ENCODE data around the gene TMEM108.

The TMEM108 gene

DNA sequence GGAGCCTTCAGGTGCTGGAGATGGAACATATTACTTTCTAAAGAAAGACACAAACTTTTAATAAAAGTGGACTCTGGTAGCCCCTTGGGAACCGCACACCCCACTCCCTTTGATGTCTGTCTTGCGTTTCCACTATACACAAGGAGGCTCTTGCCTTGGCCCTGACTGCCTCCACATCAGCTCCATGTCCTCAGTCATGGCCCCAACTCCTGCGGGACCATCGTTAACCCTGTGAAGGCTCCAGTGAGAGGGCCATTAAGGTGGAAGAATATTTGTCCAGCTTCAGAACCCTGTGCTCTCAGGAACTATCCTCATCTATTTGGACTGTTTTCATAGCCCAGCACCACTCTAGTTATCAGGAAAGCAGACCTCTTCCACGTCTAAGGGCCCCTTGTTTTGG lies 345.6 kb downstream of the TMEM108 start:
- DNase-seq (ENCODE audit: low read depth, low spot score): no peak

DNA sequence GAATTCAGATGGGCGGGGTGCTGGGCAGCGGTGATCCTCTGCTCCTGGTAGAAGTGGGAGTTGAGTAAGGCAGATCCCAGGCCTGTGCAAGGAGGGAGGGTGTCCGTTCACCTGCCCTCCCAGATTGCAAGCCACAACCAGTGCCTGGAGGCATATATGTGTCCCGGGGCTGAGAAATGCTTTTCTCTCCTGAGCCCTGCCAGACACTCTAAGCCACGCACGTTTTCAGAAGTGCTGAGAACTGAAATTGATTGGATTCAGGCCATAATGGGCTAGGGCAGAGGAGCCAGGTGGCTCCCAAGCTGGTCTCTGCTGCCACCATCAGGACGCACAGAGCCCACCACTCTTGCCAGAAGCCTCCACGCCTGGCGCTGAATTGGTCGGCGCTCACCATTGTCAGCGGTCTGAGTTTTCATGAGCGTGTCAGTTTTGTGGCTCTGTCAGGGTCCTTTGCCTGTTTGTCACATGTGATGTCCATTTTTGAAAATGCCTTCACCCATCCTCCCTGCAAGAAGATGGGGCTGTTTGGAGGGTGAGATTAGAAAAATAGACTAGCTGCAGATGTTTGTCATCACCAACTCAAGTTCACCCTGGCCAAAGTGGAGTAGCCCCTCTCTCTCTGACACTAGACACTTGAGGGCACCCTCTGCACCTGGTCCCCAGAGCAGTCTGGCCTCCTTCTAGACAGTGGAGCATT lies 346.3 kb downstream of the TMEM108 start:
- DNase-seq (ENCODE audit: low read depth, low spot score): no peak

DNA sequence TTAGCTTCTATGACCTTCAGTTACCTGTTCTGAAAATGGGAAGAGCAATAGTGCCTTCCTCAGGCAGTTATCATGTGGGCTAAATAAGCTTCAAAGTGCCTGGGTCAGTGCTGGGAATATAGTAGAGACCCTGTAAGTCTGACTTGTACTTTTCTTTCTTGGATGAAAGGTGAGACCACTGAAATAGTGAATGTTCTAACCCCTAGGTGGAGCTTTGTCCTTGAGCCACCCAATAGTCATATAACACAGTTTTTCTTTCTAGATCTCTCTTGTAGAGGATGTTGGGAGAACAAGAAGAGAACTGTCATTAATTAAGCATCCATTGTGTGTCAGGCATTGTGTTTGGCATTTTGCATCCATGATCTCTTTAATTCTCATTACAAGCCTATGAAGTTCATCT lies 348.7 kb downstream of the TMEM108 start:
- DNase-seq (ENCODE audit: low read depth, low spot score): no peak

DNA sequence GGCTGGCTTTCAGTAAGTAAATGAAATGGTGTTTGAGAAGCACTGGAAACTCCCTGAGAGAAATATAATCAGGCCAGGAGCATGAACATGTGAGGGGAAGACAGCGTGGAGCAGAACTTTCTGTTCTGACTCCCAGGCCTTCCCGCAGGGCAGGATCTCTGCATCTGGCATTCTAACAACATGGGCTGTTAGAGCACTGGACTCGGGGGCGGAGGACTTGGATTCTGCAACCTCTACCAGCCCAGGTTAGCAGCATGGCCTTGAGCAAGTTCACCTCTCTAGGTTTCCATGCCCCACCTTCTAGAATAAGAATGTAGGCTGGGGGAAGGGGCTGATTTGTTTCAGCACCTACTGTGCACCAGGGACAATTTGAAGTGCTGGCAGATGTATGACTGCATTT lies 349.1 kb downstream of the TMEM108 start:
- DNase-seq (ENCODE audit: low read depth, low spot score): no peak

DNA sequence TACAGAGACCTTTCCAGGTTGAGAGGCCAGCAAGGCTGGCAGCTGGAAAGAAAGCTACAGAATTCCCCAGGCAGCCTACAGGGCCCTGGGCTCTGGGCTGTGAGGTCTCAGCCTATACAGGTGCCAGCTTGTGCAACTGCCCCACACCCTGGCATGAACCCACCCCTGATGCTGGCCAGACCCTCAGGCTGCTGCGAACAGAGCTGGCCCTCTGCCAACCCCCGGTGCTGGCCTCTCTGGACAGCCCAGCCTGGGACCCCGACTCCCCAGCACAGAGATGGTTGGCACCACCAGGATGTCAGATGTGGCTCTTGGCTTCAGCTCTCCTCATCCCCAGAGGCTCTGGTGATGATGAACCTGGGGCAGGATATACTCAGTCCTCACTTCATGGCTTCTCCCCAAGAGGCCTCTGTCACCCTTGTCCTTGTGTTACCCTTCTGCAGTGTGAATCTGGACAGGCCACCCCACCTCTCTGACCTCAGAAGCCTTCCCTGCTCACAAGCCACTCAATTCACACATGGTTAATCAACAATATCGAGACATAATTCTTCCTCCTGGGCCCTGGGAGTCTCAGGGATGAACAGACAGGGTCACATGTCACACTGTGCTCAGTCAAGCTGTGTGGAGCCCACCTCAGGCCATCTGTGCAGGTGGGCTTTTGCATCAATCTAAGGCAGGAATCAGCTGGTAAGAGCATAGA lies 350.7 kb downstream of the TMEM108 start:
- DNase-seq (ENCODE audit: low read depth, low spot score): no peak

DNA sequence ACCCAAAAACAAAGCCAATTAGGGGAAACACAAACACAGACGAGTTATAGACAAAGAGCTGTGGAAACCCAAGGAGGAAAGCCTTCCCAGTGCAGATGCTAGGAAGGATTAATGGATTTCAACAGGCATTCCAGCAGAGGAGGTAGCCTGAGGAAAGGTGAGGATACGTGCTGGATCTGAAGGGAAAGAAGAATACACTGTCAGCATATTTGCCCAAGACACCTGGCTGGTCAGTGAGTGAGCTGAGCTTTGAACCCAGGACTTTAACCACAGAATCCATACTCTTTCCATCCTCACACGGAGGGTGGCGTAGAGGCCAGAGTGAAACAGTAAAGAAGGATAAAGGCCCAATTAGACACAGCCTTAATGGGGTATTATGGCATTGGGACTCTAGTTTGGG lies 352.5 kb downstream of the TMEM108 start:
- no peak for DNase-seq (ENCODE audit: low read depth, low spot score)

DNA sequence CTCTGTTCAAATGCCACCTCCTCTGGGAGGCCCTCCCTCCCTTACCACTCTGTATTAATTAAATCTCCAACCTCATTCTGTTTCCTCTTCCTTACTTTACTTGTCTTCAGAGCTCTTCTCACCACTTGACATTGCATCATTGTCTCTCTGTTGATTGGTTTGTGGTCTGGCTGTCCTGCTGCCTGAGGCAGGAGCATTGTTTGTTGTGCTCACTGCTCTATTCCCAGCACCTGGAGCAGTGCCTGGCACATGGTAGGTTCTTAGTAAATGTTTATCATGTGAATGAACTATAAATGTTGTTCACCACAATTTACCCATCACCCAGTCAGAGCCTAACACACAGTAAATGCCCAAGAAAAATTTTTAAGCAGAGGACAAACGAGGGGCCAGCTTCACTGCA lies 355.0 kb downstream of the TMEM108 start:
- DNase-seq (ENCODE audit: low read depth, low spot score): no peak

DNA sequence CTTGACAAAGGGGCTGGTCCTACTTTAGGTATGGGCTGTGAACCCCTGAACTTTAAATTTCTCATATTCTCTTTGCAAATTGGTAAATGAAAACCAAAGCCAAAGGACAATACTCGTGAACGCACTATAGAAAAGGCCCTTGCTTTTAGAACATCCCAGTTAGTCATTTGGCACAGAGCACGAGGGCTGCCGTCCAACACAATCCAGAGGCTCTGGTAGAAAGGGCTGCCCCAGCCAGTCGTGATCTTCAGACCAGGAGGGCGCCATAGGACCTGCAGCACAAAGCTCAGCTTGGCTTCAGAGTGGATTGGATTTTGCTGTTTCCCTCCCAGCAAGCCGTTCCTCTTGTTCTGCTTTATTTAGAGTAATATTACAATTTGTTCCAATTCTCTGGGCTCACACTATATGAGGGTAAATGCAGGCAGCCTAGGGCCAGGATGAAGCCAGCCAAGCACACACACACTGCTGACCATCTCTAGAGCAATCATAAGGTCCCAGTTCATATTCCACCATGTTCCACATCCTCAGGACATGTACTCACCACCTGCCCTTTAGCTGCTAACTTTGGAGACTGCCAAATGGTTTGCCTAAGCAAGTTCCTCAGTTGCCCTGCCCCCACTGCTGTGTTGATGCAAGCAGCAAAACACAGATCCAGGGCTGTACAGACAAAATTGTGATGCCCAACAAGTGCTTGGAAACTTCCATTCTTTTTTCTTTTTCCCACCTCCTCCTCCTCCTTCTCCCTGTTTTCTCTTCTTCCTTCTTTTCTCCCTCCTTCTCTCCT lies 355.7 kb downstream of the TMEM108 start:
- DNase-seq (ENCODE audit: low read depth, low spot score): no peak

DNA sequence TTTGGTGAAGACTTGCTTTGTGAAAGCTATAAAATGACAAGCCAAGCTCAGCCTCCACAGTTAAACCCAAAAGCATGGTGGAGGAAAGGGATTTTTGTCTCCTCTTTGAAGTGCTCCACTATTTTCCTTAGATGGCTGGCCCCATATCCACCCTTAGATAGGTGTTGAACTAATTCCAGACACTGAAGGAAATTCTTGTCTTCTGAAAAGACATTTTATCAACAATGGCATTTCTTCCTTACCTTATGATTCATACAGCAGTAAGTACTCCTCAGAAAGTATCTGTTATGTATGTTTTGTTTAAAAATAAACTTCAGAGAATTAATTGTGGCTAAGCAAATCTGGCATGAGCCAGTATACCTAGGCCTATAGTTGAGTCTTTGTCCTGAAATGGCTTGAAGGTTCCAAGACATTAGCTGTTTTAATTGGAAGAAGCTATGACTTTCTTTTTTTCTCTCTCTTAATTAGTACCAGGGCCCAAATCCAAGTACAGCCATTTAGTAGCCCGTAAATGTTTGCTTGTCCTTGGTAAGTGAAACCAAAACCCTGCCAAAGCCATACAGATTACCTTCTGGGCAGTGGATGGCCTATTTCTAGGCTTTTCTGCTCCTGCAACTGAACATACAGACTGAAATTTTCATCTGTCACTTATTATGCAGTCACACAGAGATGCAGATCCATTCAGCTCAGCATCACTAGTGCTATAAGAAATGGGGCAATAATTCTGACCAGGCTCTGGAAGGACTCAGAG lies 356.5 kb downstream of the TMEM108 start:
- no peak for DNase-seq (ENCODE audit: low read depth, low spot score)

DNA sequence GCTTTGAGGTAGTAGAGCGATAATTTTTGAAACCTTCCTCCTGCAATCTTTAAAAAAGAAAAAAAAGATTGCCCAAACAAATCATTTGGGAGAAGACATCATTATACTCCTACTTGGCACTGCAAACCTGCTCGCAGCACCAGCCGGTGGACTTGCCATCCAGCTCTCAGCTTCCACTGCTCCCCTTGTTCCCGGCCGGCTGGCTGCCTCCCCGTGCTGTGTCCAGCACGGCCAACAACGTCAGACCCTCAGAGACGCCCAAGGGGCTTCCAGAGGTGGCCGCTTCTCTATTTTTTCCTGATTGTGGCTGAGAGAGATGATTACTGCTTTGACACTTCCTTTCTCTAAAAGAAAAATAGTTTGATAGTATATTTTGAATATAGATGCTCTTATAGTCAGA lies 358.7 kb downstream of the TMEM108 start:
- no peak for DNase-seq (ENCODE audit: low read depth, low spot score)

DNA sequence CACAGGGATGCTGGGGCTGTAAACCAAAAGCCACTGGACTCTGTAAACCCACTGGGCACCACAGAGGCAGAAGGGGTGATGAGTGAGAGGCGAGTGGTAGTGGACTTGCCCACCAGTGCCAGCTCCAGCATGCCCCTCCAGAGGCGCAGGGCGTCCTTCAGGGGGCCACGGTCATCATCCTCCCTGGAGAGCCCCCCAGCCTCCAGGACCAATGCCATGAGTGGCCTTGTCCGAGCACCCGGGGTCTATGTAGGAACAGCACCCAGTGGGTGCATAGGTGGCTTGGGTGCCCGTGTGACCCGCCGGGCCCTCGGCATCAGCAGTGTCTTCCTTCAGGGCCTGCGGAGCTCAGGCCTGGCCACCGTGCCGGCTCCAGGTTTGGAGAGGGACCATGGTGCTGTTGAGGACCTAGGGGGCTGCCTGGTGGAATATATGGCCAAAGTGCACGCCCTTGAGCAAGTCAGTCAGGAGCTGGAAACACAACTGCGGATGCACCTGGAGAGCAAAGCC lies 361.9 kb downstream of the TMEM108 start, which contains the start of gene BFSP2:
TSS of gene BFSP2 (plus strand) at position 51 of the 510 bp plus-strand sequence. CDS start at position 79, 28 bp downstream.
- DNase-seq (ENCODE audit: low read depth, low spot score): no peak

DNA sequence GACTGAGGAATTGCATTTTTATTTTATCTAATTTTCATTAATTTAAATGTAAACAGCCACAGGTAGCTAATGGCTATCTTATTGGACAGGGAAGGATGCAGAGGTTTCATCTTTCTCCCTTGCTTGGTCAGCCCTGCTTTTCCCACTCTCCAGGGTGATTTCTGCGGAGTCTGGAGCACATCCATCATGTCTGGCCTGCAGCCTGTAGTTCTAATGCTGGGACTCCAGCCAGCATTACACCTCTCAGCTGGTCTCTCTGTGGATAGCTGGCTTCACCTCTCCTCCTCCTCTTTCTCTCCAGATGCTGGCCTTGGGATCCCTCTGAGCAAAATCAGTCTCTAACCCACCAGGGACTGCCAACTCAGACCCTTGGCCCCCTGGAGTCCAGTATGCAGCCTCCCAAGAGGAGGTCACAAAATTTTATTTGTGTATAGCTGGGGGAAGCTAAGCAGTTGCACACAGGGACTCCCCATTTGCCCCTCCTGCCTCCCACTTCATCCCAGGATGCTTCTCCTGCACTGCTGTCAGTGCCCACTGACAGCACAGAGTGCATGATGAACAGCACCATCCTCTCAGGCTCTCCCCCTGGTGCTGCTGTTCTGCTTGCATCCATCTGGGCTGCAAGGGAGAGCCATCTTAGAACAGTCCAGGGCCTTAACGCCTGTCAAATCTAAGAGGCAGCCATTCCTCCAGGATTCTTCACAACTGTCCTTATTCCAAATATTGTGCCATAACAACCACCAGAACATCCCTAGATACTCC lies 363.4 kb downstream of the TMEM108 start:
- DNase-seq (ENCODE audit: low read depth, low spot score): no peak

DNA sequence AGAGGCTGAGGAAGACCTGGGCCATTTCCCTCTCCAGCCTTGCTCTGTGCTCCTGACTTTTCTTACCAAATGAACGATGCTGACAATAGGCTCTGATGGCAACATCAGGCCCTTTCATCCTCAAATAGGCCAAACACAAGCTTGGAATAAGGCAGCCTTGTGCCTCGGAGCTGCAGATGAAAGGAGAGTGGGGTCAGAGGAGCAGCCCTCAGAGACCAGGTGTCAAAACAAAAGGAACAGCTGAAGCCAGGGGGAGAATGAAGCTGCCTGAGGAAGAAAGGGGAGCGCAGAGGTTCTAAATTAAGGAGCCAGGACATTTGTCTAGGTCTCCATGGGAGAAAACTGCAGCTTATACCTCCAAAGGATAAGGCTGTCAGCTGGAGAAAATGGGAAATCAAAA lies 366.7 kb downstream of the TMEM108 start:
- no peak for DNase-seq (ENCODE audit: low read depth, low spot score)

DNA sequence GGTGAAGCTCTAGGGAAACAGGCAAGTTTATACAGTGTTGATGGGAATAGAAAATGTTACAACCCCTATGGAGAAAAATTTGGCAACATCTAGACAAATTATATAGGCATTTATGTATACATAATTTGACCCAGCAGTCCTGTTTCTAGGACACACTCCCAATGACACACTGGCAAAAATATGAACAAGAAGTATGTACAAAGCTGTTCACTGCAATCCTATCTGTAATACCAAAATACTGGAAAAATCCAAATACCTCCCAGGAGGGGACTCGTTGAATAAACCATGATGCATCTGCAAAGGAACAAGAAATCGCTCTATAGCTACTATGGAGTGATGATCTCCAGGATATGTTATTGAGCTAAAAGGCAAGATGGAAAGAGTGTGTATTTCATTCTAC lies 370.2 kb downstream of the TMEM108 start:
- no peak for DNase-seq (ENCODE audit: low read depth, low spot score)

DNA sequence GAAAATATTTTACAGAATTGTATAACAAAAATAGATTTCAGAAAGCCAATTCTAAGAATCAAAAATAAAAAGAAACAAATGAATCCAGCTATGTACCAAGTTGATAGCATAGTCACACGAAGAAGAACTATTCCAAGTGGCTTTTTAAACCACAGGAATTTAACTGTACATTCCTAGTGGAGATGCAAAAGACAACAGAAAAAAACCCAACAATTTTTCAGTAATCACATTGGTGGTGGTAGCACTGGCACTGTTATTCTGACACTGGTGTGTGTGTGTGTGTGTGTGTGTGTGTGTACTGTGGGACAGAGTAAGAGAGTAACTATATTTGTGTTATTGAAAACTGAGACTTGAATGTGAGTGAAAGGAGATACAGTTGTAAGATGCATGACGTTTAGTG lies 370.8 kb downstream of the TMEM108 start:
- no peak for DNase-seq (ENCODE audit: low read depth, low spot score)

DNA sequence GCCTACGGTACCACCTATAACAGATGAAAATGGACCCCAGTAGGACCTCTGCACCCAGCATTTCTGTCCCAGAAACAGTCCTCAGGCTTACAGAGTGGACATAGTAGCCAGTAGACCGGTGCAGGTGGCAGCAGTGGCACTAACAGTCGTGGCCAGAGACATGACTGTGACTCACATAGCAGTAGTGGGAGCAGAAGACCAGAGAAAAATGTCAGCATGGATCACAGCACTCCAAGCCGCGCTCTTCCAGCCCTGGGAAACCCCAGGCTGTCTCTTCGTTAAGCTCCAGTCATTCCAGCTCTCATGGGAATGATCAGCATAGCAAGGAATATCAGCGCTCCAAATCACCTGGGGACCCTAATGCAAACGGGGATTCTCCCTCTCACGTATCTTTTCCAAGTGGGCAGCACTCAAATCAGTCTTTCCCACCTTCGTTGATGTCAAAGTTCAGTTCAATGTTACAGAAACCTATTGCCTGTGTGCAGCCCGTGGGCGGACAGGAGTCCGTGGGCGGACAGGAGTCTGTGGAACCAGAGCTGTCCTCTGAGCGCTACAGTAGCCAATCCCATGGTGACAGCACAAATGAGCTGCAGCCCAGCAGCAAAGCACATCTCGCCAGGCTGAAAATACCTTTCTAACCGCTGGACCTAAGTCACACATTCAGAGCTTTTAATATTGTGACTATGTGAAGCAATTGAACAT lies 372.2 kb downstream of the TMEM108 start:
- DNase-seq (ENCODE audit: low read depth, low spot score): no peak

DNA sequence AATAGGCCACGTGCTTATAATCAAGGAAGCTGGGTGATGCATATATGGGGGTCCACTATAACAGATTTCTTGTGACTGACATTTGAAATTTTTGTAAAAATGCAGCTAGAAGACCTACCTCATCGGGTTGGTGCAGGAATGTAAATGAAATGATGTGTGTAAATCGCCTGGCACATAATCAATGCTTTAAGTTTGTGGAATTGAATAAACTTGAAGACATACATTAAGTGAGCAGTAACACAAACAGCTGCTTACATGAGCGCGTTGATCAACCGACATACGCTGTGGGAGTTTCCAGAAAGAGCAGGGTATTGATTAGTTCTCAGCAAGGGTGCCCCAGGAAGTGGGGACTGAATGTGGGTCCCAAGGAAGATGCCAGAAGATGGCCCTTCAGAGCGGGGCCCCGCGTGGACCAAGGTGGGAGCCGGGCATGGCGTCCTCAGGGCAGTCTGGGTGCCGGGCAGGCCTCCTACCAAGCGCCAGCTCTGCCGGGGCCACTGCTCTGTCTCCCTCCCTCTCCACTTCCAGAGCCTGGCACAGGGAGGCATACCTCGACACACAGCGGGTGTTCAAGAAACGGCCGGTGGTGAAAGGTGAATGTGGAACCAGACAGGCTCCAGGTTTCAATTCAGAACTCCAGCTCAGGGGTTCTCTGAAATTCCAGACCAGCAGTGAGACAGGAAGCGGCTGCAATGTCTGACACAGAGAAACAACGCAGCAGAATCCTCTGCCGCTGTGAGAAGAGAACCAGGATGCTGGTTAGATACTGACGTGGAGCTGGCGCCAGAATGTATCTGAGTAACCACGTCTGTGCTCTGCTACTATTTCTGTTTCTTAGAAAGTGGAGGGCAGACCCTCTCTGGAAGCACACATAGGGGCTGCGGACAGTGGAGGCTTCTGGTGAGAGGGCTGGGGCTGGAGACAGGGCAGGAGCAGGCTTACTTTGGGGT lies 374.3 kb downstream of the TMEM108 start:
- DNase-seq (ENCODE audit: low read depth, low spot score): no peak

DNA sequence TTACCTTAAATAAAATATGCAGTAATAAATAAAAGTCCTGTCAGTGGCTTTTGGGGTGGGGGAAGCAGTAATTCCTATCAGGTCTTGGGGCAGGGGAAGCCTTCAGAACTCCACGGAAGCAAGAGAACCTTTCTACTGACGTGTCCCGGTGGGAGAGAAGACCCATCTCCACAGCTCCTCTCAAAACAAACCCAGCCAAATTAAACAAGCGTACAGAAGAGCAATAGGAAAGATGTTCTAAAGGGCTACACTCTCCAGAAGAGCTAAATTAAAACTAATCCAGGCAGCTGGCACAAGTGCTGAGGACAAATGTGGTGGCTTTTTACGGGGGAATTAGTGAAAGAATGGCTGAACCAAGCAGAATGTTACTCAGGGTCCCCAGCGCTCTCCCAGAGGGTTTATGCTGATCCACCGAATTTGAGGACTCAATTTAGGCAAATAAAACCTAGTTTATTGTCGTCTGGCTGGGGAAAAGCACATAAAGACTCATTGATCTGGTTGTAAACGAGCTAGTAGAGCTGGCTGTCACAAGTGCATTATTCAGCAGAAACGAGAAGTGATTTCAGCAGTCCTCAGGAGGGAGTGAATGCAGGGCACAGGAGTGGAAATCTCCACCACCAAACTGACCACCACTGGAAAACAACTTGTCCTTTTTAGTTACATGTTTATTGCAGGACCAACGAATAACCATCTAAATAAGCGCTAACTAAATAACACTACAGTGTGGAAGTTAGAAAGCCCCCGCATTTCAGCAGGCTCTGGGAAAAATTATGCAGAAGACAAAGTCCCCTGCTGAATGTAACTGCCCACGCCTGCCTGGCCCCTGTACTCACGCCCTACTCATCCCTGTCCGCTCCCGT lies 375.2 kb downstream of the TMEM108 start:
- DNase-seq (ENCODE audit: low read depth, low spot score): peak; percentile 15
